Pancreas (tissue), 10 donors: ENCODE data around the gene RXFP4. TPM values are rescaled to one million over a fixed set of nuclear protein-coding genes. Genes with fewer than 3 reads are reported as not detected.

Source experiments
- ATAC-seq, 4 donors: fragments of 200-7000 bp; cut with Tn5 transposase; one replicate each; pipeline versions ENCODE4 v1.8.0 to v1.9.1; 2020; ENCODE audit warnings: mild to moderate bottlenecking in 4 of 4, moderate library complexity in 4 of 4
- DNase-seq, 6 donors: peaks; one replicate each; pipeline ENCODE4 v3.0.0-alpha.2; 2020
- FAIRE-seq: peaks from 2 replicates; lab custom pipeline; 2012; peaks lifted over from hg19 to GRCh38; lab: Jason Lieb, UNC
- H3K27ac ChIP-seq, 4 donors: fragments of 200-600 bp; sonication (generic); 1 replicate in 3 of 4; 2 replicates in 1 of 4; pipeline versions ENCODE4 v1.5.0 to v1.8.0; 2020
- H3K27me3 ChIP-seq, 4 donors: fragments of 200-600 bp; one replicate each; pipeline ENCODE4 v1.8.0; 2021
- H3K36me3 ChIP-seq, 3 donors: fragments of 200-600 bp; sonication (generic) in 1 of 3; one replicate each; pipeline versions ENCODE4 v1.5.0 to v1.8.0; 2020 to 2021
- H3K4me1 ChIP-seq, 3 donors: fragments of 200-600 bp; one replicate each; pipeline ENCODE4 v1.8.0; 2021
- H3K4me3 ChIP-seq, 4 donors: fragments of 200-600 bp; sonication (generic) in 2 of 4; one replicate each; pipeline versions ENCODE4 v1.5.0 to v1.8.0; 2020 to 2021
- H3K9me3 ChIP-seq, 4 donors: fragments of 200-600 bp; one replicate each; pipeline ENCODE4 v1.8.0; 2021
- CTCF ChIP-seq, 4 donors: fragments of 200-600 bp; sonication (generic) in 3 of 4; IDR thresholded peaks; one replicate each; pipeline versions ENCODE4 v1.5.0 to v1.8.0; 2021; ENCODE audit warnings: antibody characterized with exemption in 4 of 4
- WGBS, 2 donors: extraction: QIAGEN DNeasy Blood & Tissue Kit; methylation state at CpG; one replicate each; pipeline ENCODE4 v1.1.7; 2013; 5-methylcytosine and 5-hydroxymethylcytosine counted together
- intact Hi-C, 3 donors: fragments of 100-400 bp; cut with DNase I; formaldehyde crosslinking; loops; one replicate each; pipeline versions ENCODE4 v1.11.1 to v1.14.2; 2022
- polyA plus RNA-seq, 2 donors: library from polyadenylated mRNA; stranded (reverse); fragments of 200-250 nt; gene quantifications; one replicate each; pipeline ENCODE4 v1.2.3, GENCODE V29; 2013
- total RNA-seq, 6 donors: library from RNA; stranded (reverse); fragmentation: NEBNext Ultra II Directional in 4 of 6; extraction: Animal tissue kit (Norgen Biotek cat#: 25700) in 4 of 6; gene quantifications; one replicate each; pipeline versions ENCODE4 v1.2.1 to v1.2.4, GENCODE V29; 2021 to 2023
- donor health status: healthy with polysubstance abuse.
- donor health status: DM: no; HTN: no; CAD: no; lungs with moderate emphysema.
- donor health status: DM: no; HTN: no; CAD: no.
- donor health status: control.
- donor health status: control.
- donor health status: Bipolar disorder and iron deficiency.
- donor health status: DM: yes; HTN: yes; CAD: no.
- donor health status: DM: no; HTN: no; CAD: no.
- donor health status: DM: no; HTN: no; CAD: no.
- donor health status: DM: yes; HTN: yes; CAD: no.

Gene RXFP4
- total and polyA plus RNA-seq, 8 donors: 0.12 to 0.19 TPM; not detected in 6

GRCh38 chr1:155913969-155914757 lies 27.3 kb upstream of the RXFP4 start:
- no peak for FAIRE-seq
- Histone ChIP-seq H3K4me1 (peaks cover 0 to 8% (median 3%) of the 10 kb centered on the region in 3 donors), H3K36me3 (peaks cover 11 to 59% (median 19%) of the 10 kb centered on the region in 3 donors), H3K4me3 (no peak overlapping the region), H3K27me3 (no peaks in the 10 kb centered on the region), H3K9me3 (no peaks in the 10 kb centered on the region), H3K27ac (no peak overlapping the region)
- 66 to 70% methylated on average over 6 of the region's 6 CpGs for WGBS, 2 donors
- no peak for ATAC-seq
- TF ChIP-seq CTCF (IDR thresholded peaks at IDR 0.05): no peak
- intact Hi-C loops: no loop called here
- no peak for DNase-seq

GRCh38 chr1:155918660-155919059 lies 22.8 kb upstream of the RXFP4 start:
- Histone ChIP-seq H3K4me1 (no peaks in the 10 kb centered on the region), H3K4me3 (no peak overlapping the region), H3K27me3 (no peaks in the 10 kb centered on the region), H3K36me3 (peaks cover 16 to 92% (median 49%) of the 10 kb centered on the region in 3 donors), H3K9me3 (no peaks in the 10 kb centered on the region), H3K27ac (no peak overlapping the region)
- WGBS, 2 donors: 56 to 66% methylated on average over 3 of the region's 3 CpGs
- FAIRE-seq: no peak
- TF ChIP-seq CTCF (IDR thresholded peaks at IDR 0.05): no peak
- intact Hi-C loops: no loop called here
- DNase-seq: no peak
- no peak for ATAC-seq

GRCh38 chr1:155919801-155920200 lies 21.6 kb upstream of the RXFP4 start:
- Histone ChIP-seq H3K36me3 (peaks cover 17 to 93% (median 60%) of the 10 kb centered on the region in 3 donors), H3K4me3 (no peak overlapping the region), H3K27ac (no peak overlapping the region), H3K4me1 (no peaks in the 10 kb centered on the region), H3K9me3 (no peaks in the 10 kb centered on the region), H3K27me3 (no peaks in the 10 kb centered on the region)
- no peak for FAIRE-seq
- no peak for DNase-seq
- no peak for TF ChIP-seq CTCF (IDR thresholded peaks at IDR 0.05)
- ATAC-seq: no peak
- intact Hi-C loops: no loop called here
- WGBS, 2 donors: 94 to 98% methylated on average over 2 of the region's 2 CpGs

- Histone ChIP-seq H3K4me3 (no peak overlapping the region), H3K27ac (no peak overlapping the region), H3K4me1 (no peaks in the 10 kb centered on the region), H3K27me3 (no peaks in the 10 kb centered on the region), H3K36me3 (peaks cover 17 to 94% (median 63%) of the 10 kb centered on the region in 3 donors), H3K9me3 (no peaks in the 10 kb centered on the region)
- TF ChIP-seq CTCF (IDR thresholded peaks at IDR 0.05): no peak
- FAIRE-seq (no peak), DNase-seq (no peak), ATAC-seq (peak in 1 of 4 donors; percentile 50)
- intact Hi-C loops: no loop called here
- WGBS, 2 donors: 82 to 92% methylated on average over 3 of the region's 3 CpGs
Measured at GRCh38 chr1:155920717-155921116, 20.7 kb upstream of the RXFP4 start.

- no peak overlapping the region for H3K27ac ChIP-seq
- ATAC-seq (no peak), DNase-seq (no peak), FAIRE-seq (no peak)
- H3K27me3 ChIP-seq: no peaks in the 10 kb centered on the region
- no peaks in the 10 kb centered on the region for H3K9me3 ChIP-seq
- 88% methylated on average over 2 of the region's 2 CpGs for whole genome bisulfite sequencing, 2 donors
- H3K4me1 ChIP-seq: peaks cover 0 to 7% (median 6%) of the 10 kb centered on the region in 3 donors
- H3K4me3 ChIP-seq: no peak overlapping the region
- peaks cover 9 to 97% (median 62%) of the 10 kb centered on the region in 3 donors for H3K36me3 ChIP-seq
- intact Hi-C loops: no loop called here
- no peak for TF ChIP-seq CTCF (IDR thresholded peaks at IDR 0.05)
Measured at GRCh38 chr1:155925506-155925905, 15.9 kb upstream of the RXFP4 start.
